Measurements from ENCODE around the gene NFATC3.
"Not testable (repeated sequence)": the region's sequence is repeated elsewhere in the genome, so short reads cannot be mapped to it uniquely, and the experiment has no call there.

NFATC3 gene

DNA sequence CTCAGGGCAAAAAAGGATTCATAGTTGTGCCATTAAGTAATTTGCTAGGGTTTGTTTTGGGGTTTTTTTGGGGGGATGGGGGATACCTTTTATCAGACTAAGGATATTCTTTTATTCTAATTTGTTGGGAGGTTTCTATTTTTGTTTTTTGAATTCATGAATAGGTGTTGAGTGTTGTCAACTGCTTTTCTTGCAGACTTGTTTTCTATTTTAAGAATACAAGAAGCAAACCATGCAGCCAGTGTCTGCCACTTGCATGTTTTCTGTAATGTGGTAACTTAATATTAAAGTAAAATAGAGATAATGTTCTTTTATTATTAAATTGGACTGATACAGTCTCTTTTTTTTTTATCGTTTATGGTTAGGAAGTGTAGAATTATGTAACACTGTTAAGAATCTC lies 49.5 kb downstream of the NFATC3 start:
- Histone ChIP-seq H3K36me3 (ENCODE audit: control insufficient read depth, insufficient read depth, low read length) (no peaks in the 10 kb centered on the region), H3K27me3 (ENCODE audit: control insufficient read depth, insufficient read depth, low read length) (no peaks in the 10 kb centered on the region), H3K4me3 (ENCODE audit: low read depth, low read length) (no peak overlapping the region), H3K4me1 (ENCODE audit: control insufficient read depth, insufficient read depth, low read length) (no peaks in the 10 kb centered on the region), H3K9ac (ENCODE audit: low read depth, low read length) (no peak overlapping the region), H3K9me3 (ENCODE audit: control insufficient read depth, insufficient read depth, low read length) (no peaks in the 10 kb centered on the region)

- H3K36me3 ChIP-seq (ENCODE audit: control insufficient read depth, insufficient read depth, low read length): no peaks in the 10 kb centered on the region
Observed at GRCh38 chr16:68136515-68136914, 51.3 kb downstream of the NFATC3 start.

DNA sequence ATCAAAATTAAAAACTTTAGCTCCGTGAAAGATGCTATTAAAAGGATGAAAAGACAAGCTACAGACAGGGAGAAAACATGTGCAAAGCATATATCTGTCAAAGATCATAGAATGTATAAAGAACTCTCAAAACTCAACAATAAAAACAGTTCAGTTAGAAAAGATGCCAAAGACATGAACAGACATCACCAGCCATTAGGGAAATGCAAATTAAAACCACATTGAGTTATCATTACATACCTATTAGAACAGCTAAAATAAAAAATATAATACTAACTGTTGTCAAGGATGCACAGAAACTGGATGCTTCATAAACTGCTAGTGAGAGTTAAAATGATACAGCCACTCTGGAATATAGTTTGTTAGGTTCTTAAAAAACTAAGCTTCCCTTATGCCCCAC lies 58.8 kb downstream of the NFATC3 start:
- Histone ChIP-seq H3K4me1 (ENCODE audit: control insufficient read depth, insufficient read depth, low read length) (no peaks in the 10 kb centered on the region), H3K9ac (ENCODE audit: low read depth, low read length) (no peak overlapping the region), H3K9me3 (ENCODE audit: control insufficient read depth, insufficient read depth, low read length) (no peaks in the 10 kb centered on the region), H3K4me3 (ENCODE audit: low read depth, low read length) (no peak overlapping the region), H3K36me3 (ENCODE audit: control insufficient read depth, insufficient read depth, low read length) (peaks cover 2% of the 10 kb centered on the region), H3K27me3 (ENCODE audit: control insufficient read depth, insufficient read depth, low read length) (no peaks in the 10 kb centered on the region)

More at GRCh38 chr16:68136515-68136914, 51.3 kb downstream of the NFATC3 start:
- H3K9ac ChIP-seq (ENCODE audit: low read depth, low read length): no peak overlapping the region
- no peaks in the 10 kb centered on the region for H3K9me3 ChIP-seq (ENCODE audit: control insufficient read depth, insufficient read depth, low read length)
- H3K4me3 ChIP-seq (ENCODE audit: low read depth, low read length): no peak overlapping the region
- H3K27me3 ChIP-seq (ENCODE audit: control insufficient read depth, insufficient read depth, low read length): no peaks in the 10 kb centered on the region
- H3K4me1 ChIP-seq (ENCODE audit: control insufficient read depth, insufficient read depth, low read length): no peaks in the 10 kb centered on the region

DNA sequence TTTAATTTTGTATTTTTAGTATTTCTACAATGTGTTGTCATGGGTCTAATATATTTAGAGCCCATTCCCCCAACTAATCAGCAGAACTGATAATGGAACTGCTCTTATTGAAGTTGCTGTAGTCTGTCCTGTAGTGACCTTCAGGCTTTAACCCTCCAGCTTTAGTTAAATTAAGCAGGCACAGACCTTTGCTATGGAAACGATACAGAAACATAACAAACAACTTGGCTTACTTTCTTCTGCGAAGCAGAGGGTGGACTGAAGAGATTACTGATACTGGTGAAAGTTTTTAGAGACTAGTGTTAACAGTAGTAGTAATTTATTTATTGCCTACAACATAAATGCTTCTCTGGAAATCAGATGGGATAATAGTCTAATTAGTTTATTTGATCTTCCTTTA lies 61.4 kb downstream of the NFATC3 start:
- H3K36me3 ChIP-seq (ENCODE audit: control insufficient read depth, insufficient read depth, low read length): peaks cover 2% of the 10 kb centered on the region
- no peak overlapping the region for H3K4me3 ChIP-seq (ENCODE audit: low read depth, low read length)
- no peak overlapping the region for H3K9ac ChIP-seq (ENCODE audit: low read depth, low read length)

GRCh38 chr16:68147444-68147843 lies 62.3 kb downstream of the NFATC3 start:
- Histone ChIP-seq H3K4me1 (ENCODE audit: control insufficient read depth, insufficient read depth, low read length) (no peaks in the 10 kb centered on the region), H3K9me3 (ENCODE audit: control insufficient read depth, insufficient read depth, low read length) (no peaks in the 10 kb centered on the region), H3K4me3 (ENCODE audit: low read depth, low read length) (no peak overlapping the region), H3K9ac (ENCODE audit: low read depth, low read length) (no peak overlapping the region), H3K36me3 (ENCODE audit: control insufficient read depth, insufficient read depth, low read length) (peaks cover 2% of the 10 kb centered on the region), H3K27me3 (ENCODE audit: control insufficient read depth, insufficient read depth, low read length) (no peaks in the 10 kb centered on the region)

More for the DNA sequence above, 61.4 kb downstream of the NFATC3 start:
- no peaks in the 10 kb centered on the region for H3K4me1 ChIP-seq (ENCODE audit: control insufficient read depth, insufficient read depth, low read length)
- H3K9me3 ChIP-seq (ENCODE audit: control insufficient read depth, insufficient read depth, low read length): no peaks in the 10 kb centered on the region
- H3K27me3 ChIP-seq (ENCODE audit: control insufficient read depth, insufficient read depth, low read length): no peaks in the 10 kb centered on the region

DNA sequence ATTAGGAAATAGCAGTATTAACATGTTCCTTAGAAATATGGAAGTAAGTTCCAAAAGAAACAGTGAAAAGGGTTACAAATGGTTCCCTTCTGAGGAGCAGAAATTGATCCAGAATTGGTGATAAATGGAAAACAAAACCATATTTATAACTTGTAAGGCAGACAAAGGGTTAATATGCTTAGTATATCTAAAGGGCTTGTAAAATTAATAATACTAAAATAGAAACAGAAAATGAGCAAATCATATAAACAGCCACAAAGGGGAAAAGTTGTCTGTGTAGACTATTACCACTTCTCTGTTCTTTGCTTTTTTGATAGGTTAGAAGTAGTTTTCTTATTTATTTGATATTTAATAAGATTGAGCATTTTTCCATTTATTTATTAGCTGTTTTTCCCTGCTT lies 64.4 kb downstream of the NFATC3 start:
- Histone ChIP-seq H3K4me3 (ENCODE audit: low read depth, low read length) (no peak overlapping the region), H3K27me3 (ENCODE audit: control insufficient read depth, insufficient read depth, low read length) (no peaks in the 10 kb centered on the region), H3K9ac (ENCODE audit: low read depth, low read length) (no peak overlapping the region), H3K4me1 (ENCODE audit: control insufficient read depth, insufficient read depth, low read length) (no peaks in the 10 kb centered on the region), H3K9me3 (ENCODE audit: control insufficient read depth, insufficient read depth, low read length) (no peaks in the 10 kb centered on the region), H3K36me3 (ENCODE audit: control insufficient read depth, insufficient read depth, low read length) (peaks cover 2% of the 10 kb centered on the region)

- no peak overlapping the region for H3K4me3 ChIP-seq (ENCODE audit: low read depth, low read length)
- no peaks in the 10 kb centered on the region for H3K4me1 ChIP-seq (ENCODE audit: control insufficient read depth, insufficient read depth, low read length)
- H3K27me3 ChIP-seq (ENCODE audit: control insufficient read depth, insufficient read depth, low read length): no peaks in the 10 kb centered on the region
- no peaks in the 10 kb centered on the region for H3K9me3 ChIP-seq (ENCODE audit: control insufficient read depth, insufficient read depth, low read length)
- peaks cover 2% of the 10 kb centered on the region for H3K36me3 ChIP-seq (ENCODE audit: control insufficient read depth, insufficient read depth, low read length)
- no peak overlapping the region for H3K9ac ChIP-seq (ENCODE audit: low read depth, low read length)
Observed at GRCh38 chr16:68155425-68155824, 70.3 kb downstream of the NFATC3 start.

GRCh38 chr16:68162413-68162812 lies 77.2 kb downstream of the NFATC3 start:
- Histone ChIP-seq H3K4me1 (ENCODE audit: control insufficient read depth, insufficient read depth, low read length) (no peaks in the 10 kb centered on the region), H3K9me3 (ENCODE audit: control insufficient read depth, insufficient read depth, low read length) (no peaks in the 10 kb centered on the region), H3K36me3 (ENCODE audit: control insufficient read depth, insufficient read depth, low read length) (peaks cover 2% of the 10 kb centered on the region), H3K27me3 (ENCODE audit: control insufficient read depth, insufficient read depth, low read length) (no peaks in the 10 kb centered on the region), H3K9ac (ENCODE audit: low read depth, low read length) (no peak overlapping the region), H3K4me3 (ENCODE audit: low read depth, low read length) (no peak overlapping the region)

- H3K9ac ChIP-seq (ENCODE audit: low read depth, low read length); H3K9me3 ChIP-seq (ENCODE audit: control insufficient read depth, insufficient read depth, low read length); H3K4me3 ChIP-seq (ENCODE audit: low read depth, low read length); H3K27me3 ChIP-seq (ENCODE audit: control insufficient read depth, insufficient read depth, low read length); H3K36me3 ChIP-seq (ENCODE audit: control insufficient read depth, insufficient read depth, low read length); H3K4me1 ChIP-seq (ENCODE audit: control insufficient read depth, insufficient read depth, low read length): not testable (repeated sequence)
Observed at GRCh38 chr16:68163275-68163674, 78.1 kb downstream of the NFATC3 start.

DNA sequence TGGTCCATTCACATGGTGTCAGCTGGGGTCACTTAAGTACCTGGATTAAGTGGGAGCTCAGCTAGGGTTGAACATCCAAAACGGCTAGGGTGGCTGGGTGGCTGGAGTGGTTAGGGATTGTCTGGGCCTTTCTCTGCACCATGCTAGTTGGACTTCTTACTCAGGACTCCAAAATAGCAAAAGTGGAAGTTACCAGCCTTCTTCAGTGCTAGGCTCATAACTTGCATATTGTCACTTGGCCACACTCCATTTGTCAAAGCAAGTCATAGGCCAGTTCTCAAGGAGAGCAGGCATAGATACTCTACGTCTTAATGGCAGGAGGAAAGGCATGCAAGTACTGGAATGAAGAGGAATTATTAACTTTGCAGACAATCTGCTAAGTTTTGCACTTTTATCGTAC lies 81.1 kb downstream of the NFATC3 start:
- no peaks in the 10 kb centered on the region for H3K36me3 ChIP-seq (ENCODE audit: control insufficient read depth, insufficient read depth, low read length)
- H3K9ac ChIP-seq (ENCODE audit: low read depth, low read length): no peak overlapping the region
- no peaks in the 10 kb centered on the region for H3K27me3 ChIP-seq (ENCODE audit: control insufficient read depth, insufficient read depth, low read length)
- H3K9me3 ChIP-seq (ENCODE audit: control insufficient read depth, insufficient read depth, low read length): no peaks in the 10 kb centered on the region
- no peak overlapping the region for H3K4me3 ChIP-seq (ENCODE audit: low read depth, low read length)
- no peaks in the 10 kb centered on the region for H3K4me1 ChIP-seq (ENCODE audit: control insufficient read depth, insufficient read depth, low read length)

DNA sequence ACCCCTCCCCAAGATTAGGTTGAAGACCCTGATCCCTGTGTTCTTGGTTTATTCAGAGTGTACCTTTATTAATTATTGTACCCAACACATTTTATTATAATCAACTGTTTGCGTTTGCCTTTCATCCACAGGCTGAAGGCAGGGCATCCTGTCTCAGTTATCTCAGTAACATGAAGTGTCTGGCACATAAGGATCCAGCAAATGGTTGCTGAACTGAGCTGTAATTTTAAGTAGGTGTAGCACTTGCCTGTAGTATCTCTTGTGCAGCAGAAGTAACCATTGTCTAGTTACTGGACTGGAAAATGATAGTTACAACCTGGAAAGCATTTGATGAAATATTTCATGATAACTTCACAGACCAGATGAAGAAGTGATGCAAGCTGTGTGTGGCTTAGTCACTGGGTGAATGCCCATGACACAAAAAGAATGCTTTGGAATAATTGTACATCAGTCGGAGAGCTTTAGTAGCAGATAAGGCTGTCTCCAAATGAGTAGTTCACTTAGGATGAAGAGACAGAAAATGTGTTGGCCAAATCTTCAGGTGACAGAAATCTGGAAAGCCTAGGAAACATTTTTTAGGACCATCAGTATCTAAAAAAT lies 94.1 kb downstream of the NFATC3 start:
- no peaks in the 10 kb centered on the region for H3K36me3 ChIP-seq (ENCODE audit: control insufficient read depth, insufficient read depth, low read length)
- no peaks in the 10 kb centered on the region for H3K27me3 ChIP-seq (ENCODE audit: control insufficient read depth, insufficient read depth, low read length)

DNA sequence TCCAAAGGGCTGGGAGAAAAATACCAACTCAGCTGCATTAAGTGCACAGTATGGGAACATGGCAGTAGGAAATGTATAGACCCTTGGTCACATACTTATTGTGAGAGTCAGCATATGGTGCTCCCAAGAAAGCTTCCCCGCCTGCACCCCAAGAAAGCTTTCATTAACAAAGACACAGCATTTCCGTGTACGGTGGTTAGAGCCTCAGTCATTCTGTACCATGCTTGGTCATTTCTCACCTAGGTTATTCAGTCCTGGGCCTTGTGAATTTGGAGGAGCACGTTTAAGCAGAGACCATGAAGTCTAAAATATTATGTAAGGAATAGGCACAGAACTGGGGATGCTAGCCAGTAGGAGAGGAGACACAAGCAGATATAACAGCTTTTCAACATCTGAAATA lies 94.7 kb downstream of the NFATC3 start:
- Histone ChIP-seq H3K4me1 (ENCODE audit: control insufficient read depth, insufficient read depth, low read length) (no peaks in the 10 kb centered on the region), H3K36me3 (ENCODE audit: control insufficient read depth, insufficient read depth, low read length) (no peaks in the 10 kb centered on the region), H3K9ac (ENCODE audit: low read depth, low read length) (no peak overlapping the region), H3K27me3 (ENCODE audit: control insufficient read depth, insufficient read depth, low read length) (no peaks in the 10 kb centered on the region), H3K9me3 (ENCODE audit: control insufficient read depth, insufficient read depth, low read length) (no peaks in the 10 kb centered on the region), H3K4me3 (ENCODE audit: low read depth, low read length) (no peak overlapping the region)

More for the DNA sequence above, 94.1 kb downstream of the NFATC3 start:
- Histone ChIP-seq H3K4me3 (ENCODE audit: low read depth, low read length) (no peak overlapping the region), H3K9ac (ENCODE audit: low read depth, low read length) (no peak overlapping the region), H3K9me3 (ENCODE audit: control insufficient read depth, insufficient read depth, low read length) (no peaks in the 10 kb centered on the region), H3K4me1 (ENCODE audit: control insufficient read depth, insufficient read depth, low read length) (no peaks in the 10 kb centered on the region)

Data from iPS-15b (cell line).